Stimulated activated CD8-positive, alpha-beta memory T cell treated with anti-CD3 and anti-CD28 coated beads, Interleukin-7, amount 100 ng/mL, for 24 hours (primary cell): Measurements from ENCODE around the gene KRTAP5-6.

ENCODE experiments used
- DNase-seq: peaks from one replicate; pipeline ENCODE4 v3.0.0-alpha.2; 2020; ENCODE audit warnings: low read depth

KRTAP5-6 gene

GRCh38 chr11:1702506-1702905 lies 5.5 kb downstream of the KRTAP5-6 start:
- no peak for DNase-seq

- DNase-seq: no peak
These were observed 6.2 kb downstream of the KRTAP5-6 start for GRCh38 chr11:1703146-1703545.

- DNase-seq: no peak
These were observed 8.4 kb downstream of the KRTAP5-6 start for GRCh38 chr11:1705126-1706052.

- DNase-seq: no peak
These were observed 9.8 kb downstream of the KRTAP5-6 start for GRCh38 chr11:1706634-1707400.

- no peak for DNase-seq
These were observed 10.8 kb downstream of the KRTAP5-6 start for GRCh38 chr11:1707751-1708150.

- no peak for DNase-seq
These were observed 11.7 kb downstream of the KRTAP5-6 start for GRCh38 chr11:1708716-1709115.

- DNase-seq: no peak
These were observed 18.2 kb downstream of the KRTAP5-6 start for GRCh38 chr11:1714908-1715885.

- no peak for DNase-seq
These were observed 20.8 kb downstream of the KRTAP5-6 start for GRCh38 chr11:1717745-1718144.

- DNase-seq: no peak
These were observed 21.3 kb downstream of the KRTAP5-6 start for GRCh38 chr11:1718326-1718725.

- no peak for DNase-seq
These were observed 22.8 kb downstream of the KRTAP5-6 start for GRCh38 chr11:1719781-1720180.

- DNase-seq: no peak
These were observed 30.2 kb downstream of the KRTAP5-6 start for GRCh38 chr11:1727096-1727690.

GRCh38 chr11:1727861-1728260 lies 30.9 kb downstream of the KRTAP5-6 start:
- DNase-seq: no peak

- DNase-seq: no peak
These were observed 31.3 kb downstream of the KRTAP5-6 start for GRCh38 chr11:1728301-1728700.

- no peak for DNase-seq
These were observed 32.1 kb downstream of the KRTAP5-6 start for GRCh38 chr11:1728931-1729691.

- no peak for DNase-seq
These were observed 32.7 kb downstream of the KRTAP5-6 start for GRCh38 chr11:1729692-1730011.

- DNase-seq: no peak
These were observed 33.1 kb downstream of the KRTAP5-6 start for GRCh38 chr11:1730059-1730629.

- DNase-seq: no peak
These were observed 34.6 kb downstream of the KRTAP5-6 start for GRCh38 chr11:1731451-1732059.

- DNase-seq: no peak
These were observed 35.5 kb downstream of the KRTAP5-6 start for GRCh38 chr11:1732418-1733008.

- no peak for DNase-seq
These were observed 36.2 kb downstream of the KRTAP5-6 start for GRCh38 chr11:1733009-1733715.
